ENCODE measurements around the gene S100A13.

The S100A13 gene

GRCh38 chr1:153633161-153633753 is 6.0 kb upstream of the S100A13 start:
- no peaks in the 10 kb centered on the region for H3K27me3 ChIP-seq (ENCODE audit: insufficient read depth, low read depth, severe bottlenecking)
- no peak overlapping the region for H3K4me3 ChIP-seq (ENCODE audit: low read depth, low read length)
- no peak for DNase-seq
- no peak for TF ChIP-seq CTCF (IDR thresholded peaks at IDR 0.05; ENCODE audit: low read depth, low read length)
- H3K9me3 ChIP-seq (ENCODE audit: severe bottlenecking) = peaks cover 6% of the 10 kb centered on the region
- peaks cover 53% of the 10 kb centered on the region for H3K36me3 ChIP-seq
- peak overlapping the region; percentile 99; the same call in 1 of the 2 replicates for H3K27ac ChIP-seq

DNA sequence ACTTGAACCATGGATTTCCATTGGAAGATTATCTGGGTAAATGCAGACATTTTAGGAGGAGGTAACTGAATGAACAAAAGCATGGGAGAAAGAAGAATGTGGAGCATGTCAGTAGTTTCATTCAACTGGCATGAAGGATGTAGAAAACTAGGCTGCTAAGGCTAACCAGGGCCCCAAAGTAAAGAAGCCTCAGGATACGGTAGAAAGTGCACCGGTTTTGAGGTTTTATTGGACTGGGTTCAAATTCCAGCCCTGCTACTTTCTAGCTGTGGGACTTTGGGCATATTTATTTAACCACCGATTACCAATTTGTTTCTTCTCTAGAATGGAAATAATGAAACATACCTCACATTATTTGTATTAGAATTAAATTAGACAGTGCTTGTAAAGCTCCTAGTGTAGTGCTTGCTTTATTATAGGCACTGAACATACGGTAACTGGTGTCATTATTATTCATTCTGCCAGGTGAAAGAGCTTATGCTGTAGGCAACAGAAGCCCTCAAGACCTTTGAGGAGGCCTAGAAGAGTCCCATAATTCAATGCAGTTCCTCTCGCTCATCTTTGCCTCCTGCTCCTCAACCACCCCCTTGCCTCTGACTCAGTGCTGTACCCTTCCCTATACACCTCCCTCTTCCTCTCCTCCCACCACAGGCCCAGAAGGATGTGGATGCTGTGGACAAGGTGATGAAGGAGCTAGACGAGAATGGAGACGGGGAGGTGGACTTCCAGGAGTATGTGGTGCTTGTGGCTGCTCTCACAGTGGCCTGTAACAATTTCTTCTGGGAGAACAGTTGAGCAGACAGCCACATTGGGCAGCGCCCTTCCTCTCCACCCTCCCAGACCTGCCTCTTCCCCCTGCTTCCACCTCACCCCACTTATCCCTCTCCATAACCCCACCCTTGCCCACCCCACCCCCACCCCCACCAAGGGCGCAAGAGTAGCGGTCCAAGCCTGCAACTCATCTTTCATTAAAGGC is 4.0 kb upstream of the S100A13 start:
- DNase-seq = no peak
- H3K9me3 ChIP-seq (ENCODE audit: severe bottlenecking) = peaks cover 6% of the 10 kb centered on the region
- H3K27ac ChIP-seq = peak overlapping the region; percentile 79
- H3K4me3 ChIP-seq (ENCODE audit: low read depth, low read length) = no peak overlapping the region
- H3K36me3 ChIP-seq = peaks cover 34% of the 10 kb centered on the region
- no peak for TF ChIP-seq CTCF (IDR thresholded peaks at IDR 0.05; ENCODE audit: low read depth, low read length)
- no peaks in the 10 kb centered on the region for H3K27me3 ChIP-seq (ENCODE audit: insufficient read depth, low read depth, severe bottlenecking)

GRCh38 chr1:153630384-153630783 is 3.1 kb upstream of the S100A13 start:
- H3K27me3 ChIP-seq (ENCODE audit: insufficient read depth, low read depth, severe bottlenecking) = no peaks in the 10 kb centered on the region
- no peak for TF ChIP-seq CTCF (IDR thresholded peaks at IDR 0.05; ENCODE audit: low read depth, low read length)
- H3K36me3 ChIP-seq = peaks cover 34% of the 10 kb centered on the region
- no peak overlapping the region for H3K4me3 ChIP-seq (ENCODE audit: low read depth, low read length)
- no peak for DNase-seq
- peaks cover 6% of the 10 kb centered on the region for H3K9me3 ChIP-seq (ENCODE audit: severe bottlenecking)
- H3K27ac ChIP-seq = peak overlapping the region; percentile 79

- H3K4me3 ChIP-seq (ENCODE audit: low read depth, low read length) = no peak overlapping the region
- H3K27me3 ChIP-seq (ENCODE audit: insufficient read depth, low read depth, severe bottlenecking) = no peaks in the 10 kb centered on the region
- DNase-seq = no peak
- no peak for TF ChIP-seq CTCF (IDR thresholded peaks at IDR 0.05; ENCODE audit: low read depth, low read length)
- H3K9me3 ChIP-seq (ENCODE audit: severe bottlenecking) = peaks cover 6% of the 10 kb centered on the region
- H3K27ac ChIP-seq = peak overlapping the region; percentile 79
- peaks cover 34% of the 10 kb centered on the region for H3K36me3 ChIP-seq
Observed at GRCh38 chr1:153629971-153630370, 2.7 kb upstream of the S100A13 start.

GRCh38 chr1:153629343-153629665 is 2.0 kb upstream of the S100A13 start:
- peaks cover 6% of the 10 kb centered on the region for H3K9me3 ChIP-seq (ENCODE audit: severe bottlenecking)
- DNase-seq = no peak
- H3K27me3 ChIP-seq (ENCODE audit: insufficient read depth, low read depth, severe bottlenecking) = no peaks in the 10 kb centered on the region
- no peak overlapping the region for H3K4me3 ChIP-seq (ENCODE audit: low read depth, low read length)
- no peak for TF ChIP-seq CTCF (IDR thresholded peaks at IDR 0.05; ENCODE audit: low read depth, low read length)
- H3K36me3 ChIP-seq = peaks cover 38% of the 10 kb centered on the region
- peak overlapping the region; percentile 79 for H3K27ac ChIP-seq

Measured in WERI-Rb-1 (cell line).